ENCODE data around the gene HAUS5. TPM values are rescaled to one million over a fixed set of nuclear protein-coding genes. Genes with fewer than 3 reads are reported as not detected.

Gene HAUS5
- total and polyA plus RNA-seq, 2 of the 8 experiments (the other 6 are each of a cell fraction or from before 2014, with no cell fraction given): 13.8 to 25.7 TPM

GRCh38 chr19:35612559-35613321, at the start of gene HAUS5 (continued):
- TF ChIP-seq CTBP2 (IDR thresholded peaks at IDR 0.05; ENCODE audit: borderline replicate concordance, insufficient read depth, insufficient read length, low read length) (no peak), SUZ12 (IDR thresholded peaks at IDR 0.05; ENCODE audit: low read length) (no peak), HDAC2 (IDR thresholded peaks at IDR 0.05; ENCODE audit: borderline replicate concordance in 1 of 2, low read depth in 2 of 2, low read length in 2 of 2) (peak in 1 of 2 experiments; percentile 83; a peak in 1 of 4 replicates), TAF7 (optimal IDR thresholded peaks at IDR 0.05; ENCODE audit: borderline replicate concordance, low read depth, low read length) (peak; percentile 37), GTF2F1 (IDR thresholded peaks at IDR 0.05; ENCODE audit: borderline replicate concordance, low read depth, low read length) (peak; percentile 59; the same call in 1 of the 2 replicates), POU5F1 (IDR thresholded peaks at IDR 0.05; ENCODE audit: low read depth, low read length) (no peak), SRF (IDR thresholded peaks at IDR 0.05; ENCODE audit: low read depth, low read length) (peak; percentile 90), TEAD4 (IDR thresholded peaks at IDR 0.05; ENCODE audit: low read depth, low read length) (no peak), RAD21 (IDR thresholded peaks at IDR 0.05 in 1 of 2, conservative IDR thresholded peaks at IDR 0.05 in 1 of 2; ENCODE audit: low read depth in 2 of 2, low read length in 2 of 2) (peak in 1 of 2 experiments; percentile 12; a peak in 1 of 4 replicates), ATF3 (IDR thresholded peaks at IDR 0.05; ENCODE audit: insufficient read depth, low read depth, low read length) (peak; percentile 96), USF2 (IDR thresholded peaks at IDR 0.05; ENCODE audit: low read length) (peak; percentile 10; the same call in 1 of the 2 replicates), CREB1 (IDR thresholded peaks at IDR 0.05) (peak; percentile 100), EZH2 (IDR thresholded peaks at IDR 0.05; ENCODE audit: low read depth, low read length, severe bottlenecking) (no peak), TCF12 (IDR thresholded peaks at IDR 0.05; ENCODE audit: low read depth, low read length) (no peak), CHD2 (IDR thresholded peaks at IDR 0.05; ENCODE audit: low read length) (peak; percentile 69; the same call in 1 of the 2 replicates), TBP (IDR thresholded peaks at IDR 0.05; ENCODE audit: low read depth, low read length) (peak; percentile 69), KDM4A (IDR thresholded peaks at IDR 0.05; ENCODE audit: low read depth, low read length, severe bottlenecking) (peak; percentile 100), RXRA (IDR thresholded peaks at IDR 0.05; ENCODE audit: insufficient read depth, low read depth, low read length) (no peak)
